ENCODE data around the gene NPIPA2. TPM values are rescaled to one million over a fixed set of nuclear protein-coding genes. Genes with fewer than 3 reads are reported as not detected.
"Not testable (repeated sequence)": the region's sequence is repeated elsewhere in the genome, so short reads cannot be mapped to it uniquely, and the experiment has no call there.

The NPIPA2 gene
- 1.9 TPM for polyA plus RNA-seq (2013)

GRCh38 chr16:14742273-14743128 is at the start of gene NPIPA2:
Gene NPIPA2 (plus strand): TSS chr16:14742533. CDS start chr16:14748066, 5,533 bp downstream.
- H3K27me3 ChIP-seq (replicated peaks in 2 of 5; ENCODE audit: control insufficient read depth in 4 of 5, insufficient read depth in 5 of 5, low read length in 4 of 5); POLR2A ChIA-PET; CTCF ChIA-PET; H3K4me1 ChIP-seq (ENCODE audit: control extremely low read depth in 1 of 4, control insufficient read depth in 4 of 4, insufficient read depth in 4 of 4, low read length in 3 of 4); H3K4me3 ChIP-seq (ENCODE audit: control insufficient read depth in 1 of 7, extremely low read depth in 1 of 7, insufficient read depth in 4 of 7, low read depth in 2 of 7, low read length in 6 of 7); H3K27ac ChIP-seq (ENCODE audit: insufficient read depth in 1 of 2, low read depth in 1 of 2, low read length in 2 of 2, poor library complexity in 1 of 2, severe bottlenecking in 2 of 2); H3K9me3 ChIP-seq (ENCODE audit: control extremely low read depth in 1 of 5, control insufficient read depth in 4 of 5, insufficient read depth in 2 of 5, low read depth in 1 of 5, low read length in 4 of 5); H3K36me3 ChIP-seq (ENCODE audit: control insufficient read depth in 4 of 4, insufficient read depth in 4 of 4, low read length in 3 of 4); DNase-seq: not testable (repeated sequence)
- no CpG with 5 or more reads among the region's 73 CpGs for WGBS (ENCODE audit: insufficient coverage)

GRCh38 chr16:14694129-14694528 is 48.2 kb upstream of the NPIPA2 start, which contains the start of gene PLA2G10:
Gene PLA2G10 (minus strand): TSS chr16:14694308. CDS start chr16:14694229, 79 bp downstream.
- POLR2A ChIA-PET; H3K4me1 ChIP-seq (ENCODE audit: control extremely low read depth in 1 of 4, control insufficient read depth in 4 of 4, insufficient read depth in 4 of 4, low read length in 3 of 4); H3K36me3 ChIP-seq (ENCODE audit: control insufficient read depth in 4 of 4, insufficient read depth in 4 of 4, low read length in 3 of 4); H3K9me3 ChIP-seq (ENCODE audit: control extremely low read depth in 1 of 5, control insufficient read depth in 4 of 5, insufficient read depth in 2 of 5, low read depth in 1 of 5, low read length in 4 of 5); DNase-seq; CTCF ChIA-PET; H3K27me3 ChIP-seq (replicated peaks in 2 of 5; ENCODE audit: control insufficient read depth in 4 of 5, insufficient read depth in 5 of 5, low read length in 4 of 5); H3K27ac ChIP-seq (ENCODE audit: insufficient read depth in 1 of 2, low read depth in 1 of 2, low read length in 2 of 2, poor library complexity in 1 of 2, severe bottlenecking in 2 of 2); H3K4me3 ChIP-seq (ENCODE audit: control insufficient read depth in 1 of 7, extremely low read depth in 1 of 7, insufficient read depth in 4 of 7, low read depth in 2 of 7, low read length in 6 of 7): not testable (repeated sequence)
- WGBS (ENCODE audit: insufficient coverage): no CpG with 5 or more reads among the region's 28 CpGs

- POLR2A ChIA-PET; H3K4me1 ChIP-seq (ENCODE audit: control extremely low read depth in 1 of 4, control insufficient read depth in 4 of 4, insufficient read depth in 4 of 4, low read length in 3 of 4); H3K9me3 ChIP-seq (ENCODE audit: control extremely low read depth in 1 of 5, control insufficient read depth in 4 of 5, insufficient read depth in 2 of 5, low read depth in 1 of 5, low read length in 4 of 5); H3K27ac ChIP-seq (ENCODE audit: insufficient read depth in 1 of 2, low read depth in 1 of 2, low read length in 2 of 2, poor library complexity in 1 of 2, severe bottlenecking in 2 of 2); H3K36me3 ChIP-seq (ENCODE audit: control insufficient read depth in 4 of 4, insufficient read depth in 4 of 4, low read length in 3 of 4); H3K4me3 ChIP-seq (ENCODE audit: control insufficient read depth in 1 of 7, extremely low read depth in 1 of 7, insufficient read depth in 4 of 7, low read depth in 2 of 7, low read length in 6 of 7); DNase-seq; CTCF ChIA-PET; H3K27me3 ChIP-seq (replicated peaks in 2 of 5; ENCODE audit: control insufficient read depth in 4 of 5, insufficient read depth in 5 of 5, low read length in 4 of 5): not testable (repeated sequence)
- WGBS (ENCODE audit: insufficient coverage): no CpG with 5 or more reads among the region's 7 CpGs
These were observed 40.5 kb upstream of the NPIPA2 start for GRCh38 chr16:14701859-14702258.

GRCh38 chr16:14702672-14703071 is 39.7 kb upstream of the NPIPA2 start:
- no CpG with 5 or more reads among the region's 11 CpGs for WGBS (ENCODE audit: insufficient coverage)
- H3K4me1 ChIP-seq (ENCODE audit: control extremely low read depth in 1 of 4, control insufficient read depth in 4 of 4, insufficient read depth in 4 of 4, low read length in 3 of 4); H3K27ac ChIP-seq (ENCODE audit: insufficient read depth in 1 of 2, low read depth in 1 of 2, low read length in 2 of 2, poor library complexity in 1 of 2, severe bottlenecking in 2 of 2); CTCF ChIA-PET; H3K36me3 ChIP-seq (ENCODE audit: control insufficient read depth in 4 of 4, insufficient read depth in 4 of 4, low read length in 3 of 4); H3K9me3 ChIP-seq (ENCODE audit: control extremely low read depth in 1 of 5, control insufficient read depth in 4 of 5, insufficient read depth in 2 of 5, low read depth in 1 of 5, low read length in 4 of 5); H3K27me3 ChIP-seq (replicated peaks in 2 of 5; ENCODE audit: control insufficient read depth in 4 of 5, insufficient read depth in 5 of 5, low read length in 4 of 5); POLR2A ChIA-PET; DNase-seq; H3K4me3 ChIP-seq (ENCODE audit: control insufficient read depth in 1 of 7, extremely low read depth in 1 of 7, insufficient read depth in 4 of 7, low read depth in 2 of 7, low read length in 6 of 7): not testable (repeated sequence)

GRCh38 chr16:14703156-14704011 is 38.9 kb upstream of the NPIPA2 start, which contains the start of gene NPIPA3:
Gene NPIPA3 (plus strand): TSS chr16:14703411. CDS start chr16:14708944, 5,533 bp downstream.
- H3K36me3 ChIP-seq (ENCODE audit: control insufficient read depth in 4 of 4, insufficient read depth in 4 of 4, low read length in 3 of 4); H3K27ac ChIP-seq (ENCODE audit: insufficient read depth in 1 of 2, low read depth in 1 of 2, low read length in 2 of 2, poor library complexity in 1 of 2, severe bottlenecking in 2 of 2); H3K9me3 ChIP-seq (ENCODE audit: control extremely low read depth in 1 of 5, control insufficient read depth in 4 of 5, insufficient read depth in 2 of 5, low read depth in 1 of 5, low read length in 4 of 5); H3K4me1 ChIP-seq (ENCODE audit: control extremely low read depth in 1 of 4, control insufficient read depth in 4 of 4, insufficient read depth in 4 of 4, low read length in 3 of 4); H3K27me3 ChIP-seq (replicated peaks in 2 of 5; ENCODE audit: control insufficient read depth in 4 of 5, insufficient read depth in 5 of 5, low read length in 4 of 5); DNase-seq; POLR2A ChIA-PET; CTCF ChIA-PET; H3K4me3 ChIP-seq (ENCODE audit: control insufficient read depth in 1 of 7, extremely low read depth in 1 of 7, insufficient read depth in 4 of 7, low read depth in 2 of 7, low read length in 6 of 7): not testable (repeated sequence)
- no CpG with 5 or more reads among the region's 73 CpGs for WGBS (ENCODE audit: insufficient coverage)

- H3K27me3 ChIP-seq (replicated peaks in 2 of 5; ENCODE audit: control insufficient read depth in 4 of 5, insufficient read depth in 5 of 5, low read length in 4 of 5); DNase-seq; H3K4me3 ChIP-seq (ENCODE audit: control insufficient read depth in 1 of 7, extremely low read depth in 1 of 7, insufficient read depth in 4 of 7, low read depth in 2 of 7, low read length in 6 of 7); H3K4me1 ChIP-seq (ENCODE audit: control extremely low read depth in 1 of 4, control insufficient read depth in 4 of 4, insufficient read depth in 4 of 4, low read length in 3 of 4); H3K36me3 ChIP-seq (ENCODE audit: control insufficient read depth in 4 of 4, insufficient read depth in 4 of 4, low read length in 3 of 4); POLR2A ChIA-PET; CTCF ChIA-PET; H3K27ac ChIP-seq (ENCODE audit: insufficient read depth in 1 of 2, low read depth in 1 of 2, low read length in 2 of 2, poor library complexity in 1 of 2, severe bottlenecking in 2 of 2); H3K9me3 ChIP-seq (ENCODE audit: control extremely low read depth in 1 of 5, control insufficient read depth in 4 of 5, insufficient read depth in 2 of 5, low read depth in 1 of 5, low read length in 4 of 5): not testable (repeated sequence)
- no CpG with 5 or more reads among the region's 28 CpGs for WGBS (ENCODE audit: insufficient coverage)
These were observed 9.1 kb upstream of the NPIPA2 start for GRCh38 chr16:14733233-14733632.

- H3K4me1 ChIP-seq (ENCODE audit: control extremely low read depth in 1 of 4, control insufficient read depth in 4 of 4, insufficient read depth in 4 of 4, low read length in 3 of 4); CTCF ChIA-PET; H3K27ac ChIP-seq (ENCODE audit: insufficient read depth in 1 of 2, low read depth in 1 of 2, low read length in 2 of 2, poor library complexity in 1 of 2, severe bottlenecking in 2 of 2); H3K4me3 ChIP-seq (ENCODE audit: control insufficient read depth in 1 of 7, extremely low read depth in 1 of 7, insufficient read depth in 4 of 7, low read depth in 2 of 7, low read length in 6 of 7); DNase-seq; H3K9me3 ChIP-seq (ENCODE audit: control extremely low read depth in 1 of 5, control insufficient read depth in 4 of 5, insufficient read depth in 2 of 5, low read depth in 1 of 5, low read length in 4 of 5); H3K36me3 ChIP-seq (ENCODE audit: control insufficient read depth in 4 of 4, insufficient read depth in 4 of 4, low read length in 3 of 4); H3K27me3 ChIP-seq (replicated peaks in 2 of 5; ENCODE audit: control insufficient read depth in 4 of 5, insufficient read depth in 5 of 5, low read length in 4 of 5); POLR2A ChIA-PET: not testable (repeated sequence)
- no CpG with 5 or more reads among the region's 10 CpGs for WGBS (ENCODE audit: insufficient coverage)
These were observed 1.4 kb upstream of the NPIPA2 start for GRCh38 chr16:14740832-14741385.
